SIG-M5 treated with dmso at 0.1 percent for 504 hours (cell line): Measurements from ENCODE around the gene TTC39A.

Experiments
- DNase-seq: peaks from one replicate; lab custom pipeline; 2025; ENCODE audit not compliant: unreplicated experiment; lab: John Stamatoyannopoulos, UW

TTC39A gene

GRCh38 chr1:51330331-51331201 is at the start of gene TTC39A:
TSS of gene TTC39A (minus strand) at chr1:51330562. CDS start at chr1:51330477, 85 bp downstream.
- DNase-seq, result no peak

- no peak for DNase-seq
These were observed 48.5 kb upstream of the TTC39A start for GRCh38 chr1:51378871-51379270.

- DNase-seq, result no peak
These were observed 43.5 kb upstream of the TTC39A start for GRCh38 chr1:51373898-51374297.

- DNase-seq, result no peak
These were observed 42.2 kb upstream of the TTC39A start for GRCh38 chr1:51372561-51372960.

- no peak for DNase-seq
These were observed 38.8 kb upstream of the TTC39A start for GRCh38 chr1:51369171-51369570.

- DNase-seq, result no peak
These were observed 35.4 kb upstream of the TTC39A start for GRCh38 chr1:51365774-51366173.

- no peak for DNase-seq
These were observed 29.5 kb upstream of the TTC39A start for GRCh38 chr1:51359879-51360278.

- DNase-seq, result no peak
These were observed 25.0 kb upstream of the TTC39A start for GRCh38 chr1:51355382-51355781.

- DNase-seq, result no peak
These were observed 24.1 kb upstream of the TTC39A start for GRCh38 chr1:51354416-51354815.

- DNase-seq, result no peak
These were observed 21.5 kb upstream of the TTC39A start for GRCh38 chr1:51351907-51352306.

- no peak for DNase-seq
These were observed 19.5 kb upstream of the TTC39A start for GRCh38 chr1:51349862-51350261.

GRCh38 chr1:51348147-51348527 is 17.8 kb upstream of the TTC39A start:
- DNase-seq, result no peak

GRCh38 chr1:51347398-51348146 is 17.2 kb upstream of the TTC39A start:
- DNase-seq, result no peak

- no peak for DNase-seq
These were observed 16.0 kb upstream of the TTC39A start for GRCh38 chr1:51346086-51346942.

GRCh38 chr1:51345300-51345687 is 14.9 kb upstream of the TTC39A start:
- no peak for DNase-seq

- DNase-seq, result no peak
These were observed 14.4 kb upstream of the TTC39A start for GRCh38 chr1:51344602-51345299.

GRCh38 chr1:51344276-51344601 is 13.9 kb upstream of the TTC39A start:
- no peak for DNase-seq

- no peak for DNase-seq
These were observed 13.3 kb upstream of the TTC39A start for GRCh38 chr1:51343624-51344023.

- no peak for DNase-seq
These were observed 12.3 kb upstream of the TTC39A start for GRCh38 chr1:51342591-51343206.

GRCh38 chr1:51341876-51342496 is 11.6 kb upstream of the TTC39A start:
- peak; percentile 40 for DNase-seq
